Frontal cortex (tissue), 4 donors: ENCODE data around the gene ZDHHC9. TPM values are rescaled to one million over a fixed set of nuclear protein-coding genes. Genes with fewer than 3 reads are reported as not detected.

Source experiments
- DNase-seq, 2 donors: peaks; one replicate each; pipeline ENCODE4 v3.0.0; 2012; ENCODE audit warnings: low spot score in 2 of 2
- FAIRE-seq: peaks from 2 replicates; lab custom pipeline; 2012; peaks lifted over from hg19 to GRCh38; lab: Jason Lieb, UNC
- small RNA-seq: library from RNA; depleted of rRNA; stranded (forward); fragments of <200 nt; gene quantifications from one replicate; pipeline ENCODE3, GENCODE V24; 2014
- total RNA-seq: library from RNA; depleted of rRNA; stranded (reverse); fragments of >200 nt; gene quantifications from one replicate; pipeline ENCODE4 v1.2.3, GENCODE V29; 2014
- donor health status: control.
- donor health status: control.
- donor health status: control.

The ZDHHC9 gene
- total RNA-seq, 1 donor from 2014 or later: 19.6 TPM

GRCh38 chrX:129771266-129771995 is 72.3 kb downstream of the ZDHHC9 start:
- DNase-seq: no peak
- no peak for FAIRE-seq

- DNase-seq (no peak), FAIRE-seq (no peak)
Measured at GRCh38 chrX:129769467-129770154, 74.1 kb downstream of the ZDHHC9 start.

DNA sequence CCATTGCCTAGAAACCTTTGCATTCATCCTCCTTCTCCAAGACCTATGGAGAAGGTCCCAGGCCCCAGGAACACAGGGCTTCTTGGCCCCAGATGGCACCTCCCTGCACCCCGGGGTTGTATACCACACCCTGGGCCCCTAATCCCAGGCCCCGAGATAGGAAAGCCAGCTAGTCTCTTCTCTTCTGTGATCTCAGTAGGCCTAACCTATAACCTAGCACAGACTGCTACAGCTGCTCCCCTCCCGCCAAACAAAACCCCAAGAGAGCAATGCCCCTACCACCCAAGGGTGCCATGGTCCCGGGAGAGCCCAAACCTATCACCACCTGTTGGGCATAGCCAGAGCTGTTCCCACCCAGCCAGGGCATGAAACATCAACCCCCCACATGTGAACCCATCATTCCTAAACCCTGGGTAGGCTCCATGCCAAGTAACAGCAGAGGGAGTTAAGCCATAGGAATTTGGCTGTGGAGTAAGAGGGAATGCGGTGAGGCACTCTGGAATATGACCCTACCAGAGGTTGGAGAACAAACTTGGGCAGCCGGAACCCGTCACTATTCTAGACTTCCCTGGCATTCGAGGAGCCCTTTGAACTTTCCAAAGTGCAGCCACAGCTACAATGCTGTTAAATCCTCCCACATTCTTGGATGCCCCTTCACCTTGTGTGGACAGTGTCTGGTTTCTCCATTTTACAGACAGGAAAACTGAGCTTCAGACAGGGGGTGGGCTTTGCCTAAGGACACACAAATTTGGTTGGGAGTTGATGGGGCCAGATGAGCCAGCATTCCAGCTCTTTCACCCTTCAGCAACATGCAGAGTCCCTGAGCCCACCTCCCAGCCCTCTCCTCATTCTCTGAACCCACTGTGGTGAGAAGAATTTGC is 74.9 kb downstream of the ZDHHC9 start:
- DNase-seq (no peak), FAIRE-seq (no peak)

- DNase-seq (no peak), FAIRE-seq (no peak)
Measured at GRCh38 chrX:129768186-129768585, 75.5 kb downstream of the ZDHHC9 start.

DNA sequence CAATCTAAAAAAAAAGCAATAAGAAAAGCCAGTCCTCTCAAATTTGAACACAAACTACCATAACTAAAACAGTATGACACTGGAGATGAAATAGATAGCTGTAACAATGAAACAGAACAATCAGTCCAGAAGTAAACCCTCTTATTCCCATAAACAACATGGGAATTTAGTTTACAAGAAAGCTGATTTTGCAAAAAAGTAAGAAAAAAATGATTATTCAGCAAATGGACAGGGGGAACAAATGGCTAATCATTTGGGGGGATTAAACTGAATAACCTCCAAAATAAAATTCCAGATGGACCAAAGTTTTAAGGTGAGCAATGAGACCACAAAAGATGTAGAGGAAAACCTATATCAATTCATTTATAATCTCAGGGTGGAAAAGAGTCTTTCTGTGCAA is 80.0 kb downstream of the ZDHHC9 start:
- no peak for FAIRE-seq
- no peak for DNase-seq

DNA sequence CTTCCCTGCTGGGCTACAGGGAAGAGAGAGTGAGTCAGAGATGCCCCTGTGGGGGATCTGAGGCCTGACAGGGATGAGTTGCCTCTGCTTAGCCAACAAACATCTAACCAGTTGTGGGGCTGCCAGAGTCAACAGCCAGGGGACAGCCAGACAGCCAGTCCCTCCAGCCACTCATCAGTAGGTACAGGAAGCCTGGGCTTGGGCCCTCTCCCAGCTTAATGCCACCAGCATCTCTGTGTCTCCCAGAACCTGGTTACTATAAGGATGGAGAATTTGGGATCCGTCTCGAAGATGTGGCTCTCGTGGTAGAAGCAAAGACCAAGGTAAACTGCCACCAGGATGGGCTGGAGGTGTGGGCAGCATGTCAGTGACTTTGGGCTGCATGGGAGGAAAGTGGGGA is 81.2 kb downstream of the ZDHHC9 start:
- no peak for FAIRE-seq

DNA sequence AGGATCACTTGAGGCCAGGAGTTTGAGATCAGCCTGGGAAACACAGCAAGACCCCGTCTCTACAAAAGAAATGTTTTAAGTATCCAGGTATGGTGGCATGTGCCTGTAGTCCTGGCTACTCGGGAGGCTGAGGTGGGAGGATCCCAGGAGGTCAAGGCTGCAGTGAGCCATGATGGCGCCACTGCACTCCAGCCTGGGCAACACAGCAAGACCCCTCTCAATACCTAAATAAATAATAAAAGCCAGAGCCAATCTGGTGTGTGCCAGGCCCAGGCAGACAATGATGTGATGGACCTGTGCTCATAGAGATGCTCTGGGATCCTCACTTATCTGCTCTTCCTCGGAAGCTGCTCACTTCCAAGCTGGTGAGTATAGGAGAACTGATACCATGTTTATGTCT is 82.1 kb downstream of the ZDHHC9 start:
- DNase-seq: no peak
- no peak for FAIRE-seq

More for the DNA sequence above, 81.2 kb downstream of the ZDHHC9 start:
- DNase-seq: no peak

GRCh38 chrX:129760981-129761380 is 82.7 kb downstream of the ZDHHC9 start:
- DNase-seq (no peak), FAIRE-seq (no peak)

GRCh38 chrX:129760155-129760554 is 83.5 kb downstream of the ZDHHC9 start:
- DNase-seq (no peak), FAIRE-seq (no peak)

DNA sequence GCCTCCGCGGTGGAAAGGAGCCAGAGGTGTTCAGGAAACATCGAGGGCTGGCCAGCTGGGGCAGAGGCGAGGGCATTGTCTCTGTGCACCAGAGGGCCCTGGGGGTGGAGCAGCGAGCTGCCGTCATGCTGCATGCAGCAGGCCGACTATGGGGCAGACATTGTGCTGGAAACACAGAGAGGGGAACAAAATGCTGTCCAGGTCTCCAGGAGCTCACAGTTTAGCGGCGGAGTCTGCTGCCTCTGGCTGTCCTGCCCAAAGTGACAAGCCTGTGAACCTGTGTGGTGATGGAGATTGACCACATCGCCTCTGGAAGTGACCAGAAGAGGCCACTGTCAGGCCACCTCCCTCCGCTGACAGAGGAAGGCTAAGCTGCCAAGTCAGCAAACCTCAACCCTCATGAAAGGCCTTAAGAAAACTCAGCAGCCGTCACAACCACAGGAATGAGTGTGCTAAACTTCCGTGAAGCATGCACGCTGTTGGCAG is 84.1 kb downstream of the ZDHHC9 start:
- FAIRE-seq: no peak
- peak in 1 of 2 donors; percentile 33 for DNase-seq

DNA sequence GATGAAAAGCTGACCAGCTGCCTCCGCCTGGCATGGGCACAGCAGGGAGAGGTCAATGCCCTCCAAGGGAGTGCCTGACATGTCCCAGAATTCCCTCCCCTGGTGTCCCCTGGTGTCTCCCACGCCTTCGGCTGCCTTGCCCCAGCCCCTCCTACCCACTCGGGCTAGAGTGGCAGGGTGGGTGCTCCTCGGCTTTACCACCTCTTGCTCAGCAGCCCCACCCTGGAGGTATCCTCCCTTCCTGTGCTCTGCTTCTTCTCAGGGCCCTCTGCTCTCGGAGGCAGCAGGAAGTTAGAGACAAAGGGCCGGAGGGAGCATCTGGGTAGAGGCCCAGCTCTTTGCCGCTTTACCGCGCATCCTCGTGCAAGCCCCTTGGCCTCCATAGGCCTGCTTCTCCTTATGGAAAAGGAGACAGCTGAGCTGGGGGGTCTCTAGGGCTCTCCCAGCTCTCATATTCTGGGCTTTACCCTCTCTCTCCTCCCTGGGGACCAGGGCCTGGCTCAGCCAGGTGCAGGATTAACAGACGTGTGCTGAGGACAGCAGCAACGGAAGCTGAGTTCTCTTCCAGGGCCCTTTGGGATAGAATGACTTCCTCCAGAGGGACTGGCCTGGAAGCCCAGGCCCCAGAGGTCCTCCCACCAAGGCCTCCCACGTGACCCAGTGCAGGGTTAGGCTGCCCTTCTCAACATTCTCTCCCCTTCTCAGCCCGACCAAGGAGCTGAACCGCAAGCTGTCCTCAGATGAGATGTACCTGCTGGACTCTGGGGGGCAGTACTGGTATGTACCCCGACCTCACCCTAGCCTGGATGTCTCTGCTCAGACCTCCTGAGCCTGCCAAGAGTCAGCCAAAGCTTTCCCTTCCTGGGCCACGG is 87.7 kb downstream of the ZDHHC9 start:
- no peak for FAIRE-seq
- no peak for DNase-seq

DNA sequence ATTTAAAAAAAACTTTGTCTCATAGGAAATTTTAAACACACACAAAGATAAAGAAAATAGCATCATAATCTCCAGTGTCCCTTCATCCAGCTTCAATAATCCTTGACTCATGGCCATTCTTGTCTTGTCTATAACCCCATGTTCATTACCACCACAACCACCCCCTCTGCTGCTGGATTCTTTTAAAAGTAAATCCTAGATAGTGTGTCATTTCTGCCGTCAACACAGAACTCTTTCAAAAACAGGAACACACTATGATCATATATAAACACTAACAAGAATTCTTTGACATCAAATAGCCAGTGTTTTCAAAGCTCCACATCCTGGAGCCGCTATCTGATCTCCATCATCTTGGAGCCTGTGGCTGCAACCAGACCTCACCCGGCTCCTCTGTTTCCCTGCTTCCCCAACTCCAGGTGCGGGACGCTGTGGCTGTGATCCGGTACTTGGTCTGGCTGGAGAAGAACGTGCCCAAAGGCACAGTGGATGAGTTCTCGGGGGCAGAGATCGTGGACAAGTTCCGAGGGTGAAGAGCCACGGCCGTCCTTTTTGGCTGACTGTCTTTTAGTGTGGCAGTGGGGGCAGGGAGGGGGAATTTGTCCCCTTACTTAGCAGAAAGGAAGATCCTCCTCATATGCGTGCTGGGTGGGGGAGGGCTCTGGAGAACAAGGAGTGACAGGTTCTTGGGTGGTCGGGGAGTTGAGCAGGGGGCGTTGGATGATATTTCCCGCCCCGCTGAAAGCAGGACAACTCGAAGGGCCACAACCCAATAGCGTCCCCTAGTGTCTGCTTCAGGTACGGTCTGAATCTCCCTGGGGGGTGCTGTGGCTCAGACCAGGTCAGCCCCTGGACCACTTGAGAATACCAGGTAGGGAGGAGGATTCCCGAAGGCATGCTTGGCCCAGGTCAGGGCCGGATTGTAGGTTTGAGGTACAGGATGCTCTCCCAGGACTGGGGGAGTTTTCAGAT is 89.3 kb downstream of the ZDHHC9 start:
- no peak for DNase-seq
- no peak for FAIRE-seq

Small RNAs within 50 kb of the gene (small RNA-seq; reads per million reads assigned to genes)
- not detected for gene RF00017

Other genes starting within 250 kb of the ZDHHC9 start
- 2.4 TPM for gene APLN, start 188.9 kb downstream of the ZDHHC9 start, total RNA-seq
- under 0.01 TPM for gene XPNPEP2, start 104.9 kb downstream of the ZDHHC9 start, total RNA-seq
- gene SASH3, start 63.9 kb downstream of the ZDHHC9 start, total RNA-seq: 0.82 TPM
- gene UTP14A, start 62.3 kb upstream of the ZDHHC9 start, total RNA-seq: 11.0 TPM
- gene BCORL1, start 138.7 kb upstream of the ZDHHC9 start, total RNA-seq: 2.0 TPM